HFF-Myc (cell line): ENCODE results near the gene CST7.

ENCODE experiments used
- DNase-seq: peaks from one replicate; pipeline ENCODE4 v3.0.0-alpha.2; 2011; ENCODE audit warnings: low read depth; ENCODE audit errors: extremely low read depth
- H3K4me3 ChIP-seq: replicated peaks from 2 replicates; pipeline ENCODE4 v1.5.1; 2011; ENCODE audit warnings: low read depth, mild to moderate bottlenecking, control low read depth, low read length
- CTCF ChIP-seq: IDR thresholded peaks from 2 replicates; pipeline ENCODE4 v1.5.1; 2012; ENCODE audit warnings: mild to moderate bottlenecking, low read depth, low read length, control low read depth; ENCODE audit errors: missing control alignments

Gene CST7

GRCh38 chr20:25005220-25005619 lies 56.2 kb downstream of the CST7 start:
- TF ChIP-seq CTCF, result no peak
- no peak for DNase-seq
- H3K4me3 ChIP-seq, result no peak overlapping the region

GRCh38 chr20:25005661-25006060 lies 56.6 kb downstream of the CST7 start:
- DNase-seq, result no peak
- no peak for TF ChIP-seq CTCF
- no peak overlapping the region for H3K4me3 ChIP-seq

- no peak for TF ChIP-seq CTCF
- DNase-seq, result no peak
- no peak overlapping the region for H3K4me3 ChIP-seq
Measured at GRCh38 chr20:25006431-25007167, 57.5 kb downstream of the CST7 start.

GRCh38 chr20:25007491-25008305 lies 58.6 kb downstream of the CST7 start:
- H3K4me3 ChIP-seq, result no peak overlapping the region
- no peak for DNase-seq
- TF ChIP-seq CTCF, result no peak

GRCh38 chr20:25008388-25009217 lies 59.5 kb downstream of the CST7 start:
- no peak for TF ChIP-seq CTCF
- H3K4me3 ChIP-seq, result no peak overlapping the region
- no peak for DNase-seq
